MCF 10A (cell line): ENCODE results near the gene DOHH. TPM values are rescaled to one million over a fixed set of nuclear protein-coding genes. Genes with fewer than 3 reads are reported as not detected.

ENCODE experiments used
- BruUV-seq: library from RNA; stranded (reverse); fragments of 400-500 nt; replicated peaks from 2 replicates; lab custom pipeline; 2021; lab: Mats Ljungman, UMichigan
- CTCF ChIA-PET: fragments of 300-600 bp; sonication (Branson Sonifier 250); formaldehyde crosslinking; extraction: SDS; loops from one replicate; lab custom pipeline; 2021; ENCODE audit warnings: antibody characterized with exemption, inconsistent platforms; lab: Yijun Ruan, JAX
- POLR2A ChIA-PET: fragments of 300-600, 350-650 bp; sonication (Branson Sonifier 250); formaldehyde crosslinking; extraction: SDS; loops from one replicate; lab custom pipeline; 2020; ENCODE audit warnings: antibody characterized with exemption, inconsistent platforms; lab: Yijun Ruan, JAX
- DNase-seq: peaks from one replicate; pipeline ENCODE4 v3.0.0-alpha.2; 2018; ENCODE audit not compliant: unreplicated experiment
- H3K27ac Mint-ChIP-seq: one replicate; pipeline ENCODE4 v1.8.0; 2022; ENCODE audit warnings: mild to moderate bottlenecking, low read depth, mixed read lengths; ENCODE audit not compliant: unreplicated experiment
- H3K27me3 Mint-ChIP-seq: one replicate; pipeline ENCODE4 v1.8.0; 2022; ENCODE audit warnings: mixed read lengths; ENCODE audit not compliant: insufficient read depth, unreplicated experiment
- H3K36me3 Mint-ChIP-seq: one replicate; pipeline ENCODE4 v1.8.0; 2022; ENCODE audit warnings: mild to moderate bottlenecking, moderate library complexity, mixed read lengths; ENCODE audit not compliant: insufficient read depth, unreplicated experiment
- H3K4me1 Mint-ChIP-seq: one replicate; pipeline ENCODE4 v1.8.0; 2022; ENCODE audit warnings: mixed read lengths; ENCODE audit not compliant: insufficient read depth, unreplicated experiment
- H3K4me3 Mint-ChIP-seq: one replicate; pipeline ENCODE4 v1.8.0; 2022; ENCODE audit warnings: mild to moderate bottlenecking, moderate library complexity, mixed read lengths; ENCODE audit not compliant: unreplicated experiment
- H3K9me3 Mint-ChIP-seq: one replicate; pipeline ENCODE4 v1.8.0; 2022; ENCODE audit warnings: mixed read lengths; ENCODE audit not compliant: unreplicated experiment
- intact Hi-C: fragments of 100-400 bp; cut with micrococcal nuclease; formaldehyde crosslinking; loops from 2 replicates; pipeline ENCODE4 v1.14.1; 2022
- total RNA-seq: library from RNA; stranded (reverse); gene quantifications from 2 replicates; pipeline ENCODE4 v1.2.3, GENCODE V29; 2022
- TF ChIP-seq, protein P1 (sequence below): fragments of 200-600 bp; IDR thresholded peaks from one replicate; pipeline ENCODE4 v1.8.0; 2022; ENCODE audit warnings: antibody characterized with exemption, mild to moderate bottlenecking; ENCODE audit not compliant: unreplicated experiment

DOHH gene
- total RNA-seq, 1 experiment from 2014 or later, result 16.3 TPM

DNA sequence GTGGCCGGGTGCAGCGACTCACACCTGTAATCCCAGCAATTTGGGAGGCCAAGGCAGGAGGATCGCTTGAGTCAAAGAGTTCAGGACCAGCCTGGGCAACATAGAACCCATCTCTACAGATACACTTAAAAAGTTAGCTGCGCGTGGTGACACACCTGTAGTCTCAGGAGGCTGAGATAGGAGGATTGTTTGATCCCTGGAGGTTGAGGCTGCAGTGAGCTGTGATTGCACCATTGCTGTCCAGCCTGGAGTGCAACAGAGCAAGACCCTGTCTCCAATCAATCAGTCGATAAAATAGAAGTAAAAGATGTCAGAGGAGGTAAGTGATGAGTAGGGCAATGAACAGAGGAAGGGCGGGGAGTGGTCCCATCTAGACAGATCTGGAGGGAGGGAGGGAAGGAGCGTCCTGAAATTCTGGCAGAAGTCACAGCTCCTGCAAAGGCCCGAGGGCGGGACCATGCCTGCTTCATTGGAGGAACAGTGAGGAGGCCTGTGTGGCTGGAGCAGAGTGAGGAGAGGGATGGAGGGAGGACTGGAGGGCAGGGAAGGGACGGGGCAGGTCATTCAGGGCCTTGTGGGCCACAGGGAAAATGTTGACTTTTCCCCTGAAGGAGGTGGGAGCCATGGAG lies 29.9 kb downstream of the DOHH start:
- Mint-ChIP-seq H3K9me3 (no peaks in the 10 kb centered on the region), H3K27ac (no peak overlapping the region), H3K36me3 (peaks cover 30% of the 10 kb centered on the region), H3K27me3 (no peaks in the 10 kb centered on the region), H3K4me3 (no peak overlapping the region), H3K4me1 (peaks cover 6% of the 10 kb centered on the region)
- BruUV-seq, result no TSS peak
- intact Hi-C loops, result no loop called here
- POLR2A ChIA-PET, result interaction anchor here (0.7 to 2.3 kb wide), 6 partner anchors 12 to 169 kb away, joined by 3 to 7 read pairs (median 4); partner anchors contain the start of gene SMIM44
- no peak for DNase-seq
- CTCF ChIA-PET, result interaction anchor here (0.5 to 5.1 kb wide), 9 partner anchors 9 to 882 kb away, joined by 3 to 55 read pairs (median 5); no protein-coding TSS in a partner anchor
- TF ChIP-seq, protein P1, sequence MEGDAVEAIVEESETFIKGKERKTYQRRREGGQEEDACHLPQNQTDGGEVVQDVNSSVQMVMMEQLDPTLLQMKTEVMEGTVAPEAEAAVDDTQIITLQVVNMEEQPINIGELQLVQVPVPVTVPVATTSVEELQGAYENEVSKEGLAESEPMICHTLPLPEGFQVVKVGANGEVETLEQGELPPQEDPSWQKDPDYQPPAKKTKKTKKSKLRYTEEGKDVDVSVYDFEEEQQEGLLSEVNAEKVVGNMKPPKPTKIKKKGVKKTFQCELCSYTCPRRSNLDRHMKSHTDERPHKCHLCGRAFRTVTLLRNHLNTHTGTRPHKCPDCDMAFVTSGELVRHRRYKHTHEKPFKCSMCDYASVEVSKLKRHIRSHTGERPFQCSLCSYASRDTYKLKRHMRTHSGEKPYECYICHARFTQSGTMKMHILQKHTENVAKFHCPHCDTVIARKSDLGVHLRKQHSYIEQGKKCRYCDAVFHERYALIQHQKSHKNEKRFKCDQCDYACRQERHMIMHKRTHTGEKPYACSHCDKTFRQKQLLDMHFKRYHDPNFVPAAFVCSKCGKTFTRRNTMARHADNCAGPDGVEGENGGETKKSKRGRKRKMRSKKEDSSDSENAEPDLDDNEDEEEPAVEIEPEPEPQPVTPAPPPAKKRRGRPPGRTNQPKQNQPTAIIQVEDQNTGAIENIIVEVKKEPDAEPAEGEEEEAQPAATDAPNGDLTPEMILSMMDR, result no peak

DNA sequence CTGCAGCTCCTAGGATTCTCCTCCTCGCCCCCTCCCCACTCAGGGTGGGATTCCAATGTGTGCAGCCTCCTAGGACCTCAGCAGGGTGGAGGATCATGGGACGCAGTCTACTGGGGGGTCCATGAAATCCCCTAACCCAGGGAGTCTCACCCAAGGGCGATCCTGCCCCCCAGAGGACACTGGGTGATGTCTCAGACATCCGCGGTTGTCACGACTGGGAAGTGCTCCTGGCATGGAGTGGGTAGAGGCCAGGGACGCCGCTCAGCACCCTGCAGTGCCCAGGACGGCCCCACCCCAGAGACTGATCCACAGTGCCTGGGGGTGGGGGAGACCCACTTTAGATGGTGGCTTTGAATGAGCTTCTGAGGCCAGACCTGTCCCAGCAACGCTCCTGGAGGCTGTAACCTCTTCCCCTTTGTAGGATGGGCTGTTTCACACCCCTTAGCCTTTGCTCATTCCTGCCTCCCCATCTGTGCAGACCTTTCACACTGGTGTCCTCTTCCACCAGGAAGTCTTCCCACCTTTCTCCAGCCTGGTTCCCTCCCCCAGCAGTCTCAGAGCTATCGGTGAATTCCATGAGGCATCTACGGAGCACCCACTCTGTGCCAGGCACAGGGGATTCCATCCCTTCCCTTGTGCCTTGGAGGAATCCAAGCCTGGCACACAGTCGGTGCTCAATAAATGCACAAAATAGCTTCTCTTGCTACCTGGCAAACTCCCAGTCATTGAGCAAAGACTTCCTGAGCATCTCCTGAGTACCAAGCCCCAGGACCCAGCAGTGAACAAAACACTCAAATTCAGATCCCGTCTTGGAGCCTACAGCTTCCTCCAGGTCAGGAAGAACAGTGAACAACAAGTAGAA lies 30.6 kb downstream of the DOHH start:
- Mint-ChIP-seq H3K9me3 (no peaks in the 10 kb centered on the region), H3K4me3 (no peak overlapping the region), H3K4me1 (peaks cover 6% of the 10 kb centered on the region), H3K27ac (no peak overlapping the region), H3K36me3 (peaks cover 38% of the 10 kb centered on the region), H3K27me3 (no peaks in the 10 kb centered on the region)
- ChIA-PET POLR2A (interaction anchor here (0.6 to 2.3 kb wide), 11 partner anchors 12 to 503 kb away, joined by 3 to 7 read pairs (median 4); partner anchors contain the start of gene SMIM44), CTCF (interaction anchor here (0.5 to 5.1 kb wide), 12 partner anchors 9 to 882 kb away, joined by 3 to 55 read pairs (median 3); no protein-coding TSS in a partner anchor)
- TF ChIP-seq, protein P1, result no peak
- intact Hi-C loops, result no loop called here
- BruUV-seq, result no TSS peak
- peak; percentile 29 for DNase-seq

DNA sequence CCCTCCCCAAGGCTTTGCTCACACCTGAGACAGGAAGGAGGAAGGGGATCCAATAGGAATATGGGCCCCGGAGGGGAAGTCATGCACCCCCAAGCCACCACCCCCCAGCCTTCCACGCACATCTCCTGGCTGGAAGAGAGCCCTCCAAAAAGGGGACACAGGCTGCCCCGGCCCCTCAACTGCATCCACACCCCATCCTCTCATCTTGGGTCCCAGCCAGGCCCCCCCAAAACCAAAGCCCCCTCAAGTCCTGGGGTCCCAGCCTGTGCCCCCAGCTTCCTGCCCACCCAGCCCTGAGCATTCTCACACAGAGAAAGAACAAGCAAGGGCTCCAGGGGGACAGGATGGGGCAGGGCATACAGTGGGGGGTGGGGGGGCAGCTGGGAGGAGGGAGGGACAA lies 32.3 kb downstream of the DOHH start:
- ChIA-PET CTCF (no interaction called here), POLR2A (no interaction called here)
- TF ChIP-seq, protein P1, result no peak
- H3K36me3 Mint-ChIP-seq, result peaks cover 53% of the 10 kb centered on the region
- no TSS peak for BruUV-seq
- H3K4me3 Mint-ChIP-seq, result no peak overlapping the region
- peaks cover 6% of the 10 kb centered on the region for H3K4me1 Mint-ChIP-seq
- no peak overlapping the region for H3K27ac Mint-ChIP-seq
- intact Hi-C loops, result no loop called here
- no peaks in the 10 kb centered on the region for H3K27me3 Mint-ChIP-seq
- no peak for DNase-seq
- H3K9me3 Mint-ChIP-seq, result no peaks in the 10 kb centered on the region
